ENCODE data around the gene NFKBIL1.
"Not testable (repeated sequence)": the region's sequence is repeated elsewhere in the genome, so short reads cannot be mapped to it uniquely, and the experiment has no call there.

Gene NFKBIL1

GRCh38 chr6:31546958-31547726 lies at the start of gene NFKBIL1:
NFKBIL1 (plus strand) TSS chr6:31547608; CDS start chr6:31547695, 87 bp downstream.
- peak; percentile 95 for DNase-seq (ENCODE audit: low read depth)

GRCh38 chr6:31498748-31499147 lies 48.7 kb upstream of the NFKBIL1 start:
- no peak for DNase-seq (ENCODE audit: low read depth)

- not testable (repeated sequence) for DNase-seq (ENCODE audit: low read depth)
Observed at GRCh38 chr6:31499648-31500047, 47.8 kb upstream of the NFKBIL1 start.

GRCh38 chr6:31502586-31502985 lies 44.8 kb upstream of the NFKBIL1 start:
- DNase-seq (ENCODE audit: low read depth), result no peak

DNA sequence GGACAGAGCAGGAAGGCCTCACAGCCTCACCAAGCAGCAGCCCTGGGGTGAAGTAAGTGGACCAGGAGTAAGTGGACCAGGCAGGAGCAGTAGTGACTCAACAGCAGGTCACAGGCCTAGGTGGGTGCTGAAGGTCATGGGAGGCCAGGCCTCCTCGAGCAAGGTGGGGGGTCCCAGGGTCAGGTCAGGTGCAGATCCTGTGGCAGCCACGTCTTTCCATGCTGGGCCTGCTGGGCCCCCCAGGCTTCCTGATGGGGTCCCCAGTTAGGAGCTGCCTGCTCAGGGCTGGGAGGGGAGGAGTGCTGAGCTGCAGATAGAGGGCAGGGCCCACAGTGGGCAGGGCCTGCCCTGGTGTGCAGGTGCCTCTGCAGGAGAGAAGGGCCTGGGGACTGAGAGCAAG lies 38.4 kb upstream of the NFKBIL1 start:
- DNase-seq (ENCODE audit: low read depth), result not testable (repeated sequence)

DNA sequence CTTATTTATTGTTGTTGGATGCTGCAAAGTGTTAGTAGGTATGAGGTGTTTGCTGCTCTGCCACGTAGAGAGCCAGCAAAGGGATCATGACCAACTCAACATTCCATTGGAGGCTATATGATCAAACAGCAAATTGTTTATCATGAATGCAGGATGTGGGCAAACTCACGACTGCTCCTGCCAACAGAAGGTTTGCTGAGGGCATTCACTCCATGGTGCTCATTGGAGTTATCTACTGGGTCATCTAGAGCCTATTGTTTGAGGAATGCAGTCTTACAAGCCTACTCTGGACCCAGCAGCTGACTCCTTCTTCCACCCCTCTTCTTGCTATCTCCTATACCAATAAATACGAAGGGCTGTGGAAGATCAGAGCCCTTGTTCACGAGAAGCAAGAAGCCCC lies 37.4 kb upstream of the NFKBIL1 start:
- no peak for DNase-seq (ENCODE audit: low read depth)

DNA sequence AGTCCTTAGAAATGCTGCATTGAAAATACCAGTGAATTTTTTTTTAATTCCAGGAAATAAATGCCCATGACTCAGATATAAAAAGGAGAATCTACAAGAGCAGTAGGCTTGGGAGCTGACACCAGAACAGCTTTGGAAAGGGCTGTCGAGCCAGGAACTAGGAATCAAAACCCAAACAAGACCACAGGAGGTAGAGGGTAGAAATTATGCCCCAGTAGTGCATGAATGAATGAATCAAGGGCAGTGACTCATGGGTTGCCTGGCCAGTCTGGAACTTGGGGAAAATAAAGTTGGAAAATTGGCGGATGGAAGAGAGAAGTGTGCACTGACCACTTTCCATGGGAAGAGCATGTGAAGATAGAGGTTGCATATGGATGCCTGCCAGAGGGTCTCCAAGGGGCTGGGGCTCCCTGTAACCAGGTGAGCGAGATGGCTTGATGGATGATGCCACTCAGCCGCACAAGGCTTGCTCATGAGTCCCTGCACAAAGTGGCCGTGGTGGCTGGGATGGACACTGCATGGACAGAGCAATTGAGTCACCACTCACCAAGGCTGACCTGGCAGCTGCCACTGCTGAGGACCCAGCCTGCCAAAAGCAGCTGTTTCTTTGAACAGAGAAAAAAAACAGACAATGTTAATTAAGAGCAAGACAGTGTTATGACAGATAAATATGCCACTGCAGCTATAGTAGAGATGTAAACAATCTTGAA lies 33.8 kb upstream of the NFKBIL1 start:
- DNase-seq (ENCODE audit: low read depth), result no peak

DNA sequence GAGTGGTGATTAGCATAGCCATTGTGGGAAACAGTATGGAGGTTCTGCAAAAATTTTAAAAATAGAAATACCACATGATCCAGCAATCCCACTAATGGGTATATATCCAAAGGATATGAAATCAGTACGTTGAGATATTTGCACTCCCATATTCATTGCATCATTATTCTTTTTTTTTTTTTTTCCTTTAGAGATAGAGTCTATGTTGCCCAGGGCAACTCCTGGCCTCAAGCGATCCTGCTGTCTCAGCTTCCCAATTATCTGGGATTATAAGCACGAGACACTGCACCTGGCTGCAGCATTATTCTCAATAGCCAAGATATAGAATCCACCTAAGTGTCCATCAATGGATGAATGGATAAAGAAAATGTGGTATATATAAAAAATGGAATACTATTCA lies 25.6 kb upstream of the NFKBIL1 start:
- no peak for DNase-seq (ENCODE audit: low read depth)

DNA sequence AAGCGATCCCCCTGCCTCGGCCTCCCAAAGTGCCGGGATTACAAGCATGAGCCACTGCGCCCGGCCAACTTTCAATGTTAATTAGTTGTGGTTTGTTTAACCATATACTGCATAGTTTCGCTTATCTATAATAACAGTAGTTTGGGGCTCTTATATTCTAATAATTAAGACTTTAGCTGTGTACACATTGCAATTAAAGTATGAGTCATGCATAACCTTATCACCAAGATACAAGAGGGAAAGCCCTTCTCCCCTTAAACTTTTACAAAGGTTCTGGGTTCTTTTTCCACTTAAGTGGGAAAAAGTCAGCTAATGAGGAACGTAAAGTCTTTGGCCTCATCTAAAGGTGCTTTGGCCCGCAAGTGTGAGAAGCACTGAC lies 21.9 kb upstream of the NFKBIL1 start:
- no peak for DNase-seq (ENCODE audit: low read depth)

DNA sequence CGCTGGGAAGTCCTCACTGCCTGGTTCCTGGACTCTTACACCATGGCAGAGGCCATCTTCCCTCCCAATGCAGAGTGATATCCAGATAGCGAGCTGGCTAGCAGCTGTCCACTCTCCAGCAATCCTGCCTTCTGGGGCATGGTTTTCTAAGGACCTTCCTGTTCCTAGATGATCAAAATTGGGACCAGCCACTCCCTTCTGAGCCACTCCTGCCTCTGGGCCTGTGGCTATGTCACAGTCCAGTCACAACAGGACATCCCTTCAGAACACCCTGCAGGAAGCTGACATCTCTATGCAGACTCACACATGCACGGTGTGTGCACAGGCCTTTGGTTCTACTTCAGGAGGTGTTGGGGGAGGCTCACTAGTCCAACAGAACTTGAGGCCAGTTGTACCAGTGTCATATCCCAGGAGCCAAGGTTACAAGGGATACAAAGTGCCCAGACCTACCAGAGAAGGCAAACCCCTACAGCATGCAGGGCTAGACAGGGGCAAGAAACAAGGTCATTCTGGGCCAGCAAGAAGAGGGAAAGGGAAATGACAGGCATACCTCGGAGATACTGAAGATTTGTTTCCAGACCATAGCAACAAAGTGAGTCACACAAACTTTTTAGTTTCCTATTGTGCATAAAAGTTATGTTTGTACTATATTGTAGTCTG lies 21.3 kb upstream of the NFKBIL1 start:
- DNase-seq (ENCODE audit: low read depth), result no peak

- DNase-seq (ENCODE audit: low read depth), result no peak
Observed at GRCh38 chr6:31528307-31528777, 19.1 kb upstream of the NFKBIL1 start.

GRCh38 chr6:31528821-31529328 lies 18.5 kb upstream of the NFKBIL1 start, which contains the start of gene MCCD1:
MCCD1 (plus strand) TSS chr6:31528962; CDS start chr6:31529015, 53 bp downstream.
- no peak for DNase-seq (ENCODE audit: low read depth)

- DNase-seq (ENCODE audit: low read depth), result no peak
Observed at GRCh38 chr6:31529329-31530150, 17.9 kb upstream of the NFKBIL1 start.

DNA sequence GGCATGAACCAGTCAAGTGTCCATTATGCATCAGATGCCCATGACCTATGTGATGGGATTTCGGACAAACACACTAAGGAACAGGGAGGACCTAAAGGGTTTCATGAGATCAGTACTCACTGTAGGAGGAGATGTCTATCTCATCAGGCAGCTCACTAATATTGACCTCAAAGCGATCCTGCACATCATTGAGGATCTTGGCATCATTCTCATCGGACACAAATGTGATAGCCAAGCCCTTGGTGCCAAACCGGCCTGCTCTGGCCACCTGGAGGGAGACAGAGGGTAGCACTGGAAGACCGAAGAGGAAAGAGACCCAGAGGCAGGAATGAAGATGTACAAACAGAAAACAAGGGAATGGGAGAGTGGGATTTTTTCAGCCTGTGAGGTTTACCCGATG lies 16.7 kb upstream of the NFKBIL1 start:
- no peak for DNase-seq (ENCODE audit: low read depth)

DNA sequence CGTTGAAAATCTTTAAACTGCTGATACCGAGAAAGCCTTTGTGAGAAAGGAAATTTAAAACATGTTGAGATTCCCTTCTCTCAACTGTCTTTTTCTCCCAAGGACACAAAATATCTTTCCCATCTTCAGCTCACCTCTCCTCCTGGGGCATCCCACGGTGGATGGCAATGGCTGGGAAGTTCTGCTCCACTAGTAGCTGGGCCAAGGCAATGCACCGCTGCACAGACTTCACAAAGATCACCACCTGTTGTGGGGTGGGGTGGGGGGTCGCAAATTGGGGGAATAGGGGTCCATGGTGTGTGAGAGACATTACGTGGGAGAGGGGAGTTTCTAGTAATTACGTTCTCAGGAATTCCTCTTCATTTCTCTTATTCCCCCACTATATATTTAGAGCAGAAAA lies 16.2 kb upstream of the NFKBIL1 start:
- DNase-seq (ENCODE audit: low read depth), result no peak

GRCh38 chr6:31531771-31532643 lies 15.4 kb upstream of the NFKBIL1 start:
- DNase-seq (ENCODE audit: low read depth), result no peak

DNA sequence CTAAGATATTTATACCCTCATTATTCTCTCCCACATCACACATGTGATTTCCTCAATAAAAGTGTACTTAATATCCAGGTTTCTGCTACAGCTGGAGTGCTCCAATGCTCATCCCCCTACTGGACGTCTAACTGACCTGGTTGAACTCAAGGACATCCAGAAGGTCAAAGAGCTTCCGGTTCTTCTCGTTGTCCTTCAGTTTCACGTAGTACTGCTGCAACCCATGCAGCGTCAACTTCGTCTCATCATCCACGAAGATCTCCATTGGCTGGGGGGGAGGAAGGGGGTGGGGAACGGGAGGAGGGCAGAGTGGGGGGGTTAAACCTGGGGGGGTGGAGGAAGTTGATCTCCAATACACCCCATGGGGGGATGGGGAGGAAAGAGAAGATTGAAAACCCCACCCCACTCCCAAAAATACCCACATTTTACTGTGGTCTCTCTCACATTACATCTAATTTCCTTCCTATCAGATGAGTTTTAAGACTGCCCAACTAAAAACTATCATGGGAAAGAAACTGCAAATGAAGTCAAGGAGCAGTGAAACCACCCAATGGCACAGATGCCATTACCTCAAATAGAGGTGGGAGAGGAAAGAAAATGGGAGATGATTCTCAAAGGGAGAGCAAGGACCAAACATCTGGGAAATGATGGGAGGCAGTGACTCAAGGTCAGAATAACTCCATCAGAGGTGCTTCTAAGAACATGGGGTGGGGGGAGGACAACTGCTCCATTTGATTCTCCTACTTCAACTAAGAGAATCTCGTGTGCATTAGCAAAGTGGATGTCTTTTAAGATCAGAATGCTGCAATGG lies 14.6 kb upstream of the NFKBIL1 start:
- no peak for DNase-seq (ENCODE audit: low read depth)

DNA sequence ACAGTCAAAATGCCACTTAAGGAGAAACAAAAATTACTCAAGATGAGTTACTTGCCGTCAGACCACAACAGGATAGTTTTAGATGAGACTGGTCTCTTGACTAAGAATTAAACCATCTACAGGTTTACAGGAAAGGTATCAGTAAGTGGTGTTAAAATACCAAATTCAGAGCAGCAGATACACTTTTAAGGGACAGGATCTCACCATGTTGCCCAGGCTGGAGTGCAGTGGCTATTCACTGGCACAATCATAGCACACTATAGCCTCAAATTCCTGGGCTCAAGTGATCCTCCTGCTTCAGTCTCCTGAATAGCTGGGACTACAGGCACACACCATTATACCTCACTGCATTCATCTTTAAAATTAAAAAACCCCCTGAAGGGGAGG lies 14.0 kb upstream of the NFKBIL1 start:
- DNase-seq (ENCODE audit: low read depth), result no peak

- DNase-seq (ENCODE audit: low read depth), result no peak
Observed at GRCh38 chr6:31534011-31534410, 13.4 kb upstream of the NFKBIL1 start.

DNA sequence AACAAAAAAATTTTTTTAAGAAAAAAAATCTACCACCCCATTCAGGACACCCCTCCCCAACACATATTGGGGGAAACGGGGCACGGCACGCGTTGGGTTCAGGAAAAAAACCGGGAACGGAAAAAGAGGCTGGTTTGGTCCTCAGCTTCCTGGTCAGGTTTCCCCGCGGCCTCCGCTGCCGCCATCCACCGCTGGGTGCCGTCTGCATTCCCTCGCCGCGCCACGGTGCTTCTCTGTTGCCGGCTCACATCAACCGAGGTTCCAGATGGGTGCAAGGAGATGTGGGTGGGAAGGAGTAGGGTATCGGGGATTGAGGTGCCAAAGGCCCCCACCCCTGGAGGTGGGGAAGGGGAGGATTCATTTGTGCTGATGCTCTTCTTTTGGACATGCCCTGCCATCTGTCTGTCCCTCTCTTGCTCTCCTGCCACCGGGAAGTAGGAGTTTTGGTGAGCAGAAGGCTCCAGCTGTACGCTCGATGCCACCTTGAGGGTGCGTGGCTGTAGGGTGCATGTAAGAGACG lies 12.8 kb upstream of the NFKBIL1 start:
- no peak for DNase-seq (ENCODE audit: low read depth)
